Measurements from ENCODE around the gene GKN2. TPM values are rescaled to one million over a fixed set of nuclear protein-coding genes. Genes with fewer than 3 reads are reported as not detected.

Gene GKN2
- total RNA-seq (2014; rRNA removed) (0.58 TPM in 1 of 2 replicates, not detected in the other), Bru-seq, nascent RNA (percentile 23 among the genes with signal in this experiment), BruChase-seq, experiment 1, labeled RNA remaining after a 6-hour chase (percentile 24 among the genes with signal in this experiment), BruChase-seq, experiment 2, labeled RNA remaining after a 2-hour chase (percentile 11 among the genes with signal in this experiment)
- long read RNA-seq = 0 reads

DNA sequence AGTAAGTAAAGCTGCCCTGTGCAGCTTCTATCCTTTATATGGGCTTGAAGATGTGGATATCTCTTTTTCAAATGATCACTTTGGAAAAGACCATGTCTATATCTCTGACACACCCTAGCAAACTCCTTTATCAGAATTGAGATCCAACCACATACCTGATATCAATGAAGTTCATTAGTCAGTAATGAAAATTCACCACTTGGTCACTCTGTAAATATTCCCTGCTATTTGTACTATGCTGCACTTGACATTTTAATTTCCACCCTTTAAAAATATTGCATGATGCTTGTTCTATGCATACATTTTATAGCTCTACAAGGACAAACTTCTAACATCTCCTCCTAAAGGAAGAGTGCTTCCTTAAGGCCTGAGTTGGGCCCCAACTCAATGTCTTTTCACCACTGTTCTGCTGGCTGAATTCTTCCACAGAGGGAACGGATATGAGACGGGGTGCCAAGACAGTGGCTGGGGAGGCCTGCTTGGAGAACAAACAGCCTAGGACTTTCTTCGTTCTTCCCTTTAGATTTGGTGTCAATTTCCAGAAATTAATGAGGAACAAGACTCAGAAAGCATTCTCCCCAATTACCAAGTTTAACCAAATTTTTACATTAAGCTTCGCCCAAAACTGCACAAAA lies at the start of gene GKN2:
Gene GKN2, minus strand, starts transcription at position 7 of the 635 bp plus-strand sequence. CDS start 32 bp downstream, outside the sequence.
- no peaks in the 10 kb centered on the region for H3K36me3 ChIP-seq (ENCODE audit: low read depth, low read length)
- H3K4me2 ChIP-seq (ENCODE audit: low read length) = peak within 1 kb of the TSS; percentile 22
- TF ChIP-seq CTCF (conservative IDR thresholded peaks at IDR 0.05; ENCODE audit: low read depth, low read length) (no peak), EZH2phosphoT487 (IDR thresholded peaks at IDR 0.05; ENCODE audit: borderline replicate concordance, low read length) (no peak), EZH2 (IDR thresholded peaks at IDR 0.05; ENCODE audit: low read length, unreplicated experiment) (no peak)
- H4K20me1 ChIP-seq (ENCODE audit: low read length) = no peaks in the 10 kb centered on the region
- H3K79me2 ChIP-seq (ENCODE audit: low read length) = no peaks in the 10 kb centered on the region
- H3K27ac ChIP-seq (ENCODE audit: low read length) = peak within 1 kb of the TSS; percentile 21; the same call in 1 of the 2 replicates
- H3K9me2 ChIP-seq (replicated peaks; ENCODE audit: low read length) = no peaks in the 10 kb centered on the region
- CTCF ChIA-PET = no interaction called here
- intact Hi-C loops (cut with micrococcal nuclease) = no loop called here
- peaks cover 11% of the 10 kb centered on the region for H3K4me1 ChIP-seq (ENCODE audit: insufficient read depth, low read length)
- POLR2A ChIA-PET (ENCODE audit: unreplicated experiment) = interaction anchor here (0.5 kb wide), 1 partner anchor 97 kb away, joined by 3 read pairs; no protein-coding TSS in a partner anchor
- no peaks in the 10 kb centered on the region for H3K27me3 ChIP-seq (ENCODE audit: low read length)
- H3F3A ChIP-seq (ENCODE audit: low read length, unreplicated experiment) = no peaks in the 10 kb centered on the region
- ATAC-seq (peak; percentile 91), DNase-seq (peak; percentile 52)
- no peak within 1 kb of the TSS for H2AFZ ChIP-seq (ENCODE audit: low read length)
- H3K4me3 ChIP-seq (ENCODE audit: low read length) = no peak within 1 kb of the TSS
- H3K9ac ChIP-seq (ENCODE audit: low read length) = no peak within 1 kb of the TSS
- BruUV-seq (replicated peaks) = no TSS peak
- H3K9me3 ChIP-seq (ENCODE audit: low read length) = no peaks in the 10 kb centered on the region

DNA sequence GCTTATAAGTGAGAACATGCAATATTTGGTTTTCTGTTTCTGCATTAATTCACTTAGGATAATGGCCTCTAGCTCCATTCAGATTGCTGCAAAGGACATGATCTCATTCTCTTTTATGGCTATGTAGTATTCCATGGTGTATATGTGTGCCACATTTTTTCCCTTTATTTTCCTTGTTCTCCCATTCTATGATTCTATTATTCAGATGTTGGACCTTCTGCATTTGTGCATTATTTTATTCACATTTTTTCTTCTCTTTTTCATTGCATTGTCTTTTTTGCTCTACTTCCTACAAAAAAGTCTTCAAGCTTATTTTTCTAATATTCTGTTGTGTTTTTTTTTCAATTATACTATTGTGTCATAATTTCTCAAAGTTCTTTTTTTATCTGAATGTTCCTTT lies 49.2 kb upstream of the GKN2 start:
- CTCF ChIA-PET = interaction anchor here (0.6 kb wide), 1 partner anchor 174 kb away, joined by 5 read pairs; no protein-coding TSS in a partner anchor
- no peak overlapping the region for H3K27ac ChIP-seq (ENCODE audit: low read length)
- POLR2A ChIA-PET (ENCODE audit: unreplicated experiment) = no interaction called here
- no peaks in the 10 kb centered on the region for H3K79me2 ChIP-seq (ENCODE audit: low read length)
- H3K9me2 ChIP-seq (replicated peaks; ENCODE audit: low read length) = 0 out of 2 replicates have a peak, but pooled peaks cover 3% of the 10 kb centered on the region
- 0 out of 2 replicates have a peak, but pooled peaks cover 5% of the 10 kb centered on the region for H3K9me3 ChIP-seq (ENCODE audit: low read length)
- BruUV-seq (replicated peaks) = no TSS peak
- no peak overlapping the region for H3K4me3 ChIP-seq (ENCODE audit: low read length)
- no peak overlapping the region for H2AFZ ChIP-seq (ENCODE audit: low read length)
- no peak for TF ChIP-seq EZH2 (IDR thresholded peaks at IDR 0.05; ENCODE audit: low read length, unreplicated experiment)
- no peak for TF ChIP-seq EZH2phosphoT487 (IDR thresholded peaks at IDR 0.05; ENCODE audit: borderline replicate concordance, low read length)
- no peak for TF ChIP-seq CTCF (conservative IDR thresholded peaks at IDR 0.05; ENCODE audit: low read depth, low read length)
- no peaks in the 10 kb centered on the region for H3K36me3 ChIP-seq (ENCODE audit: low read depth, low read length)
- no peaks in the 10 kb centered on the region for H3K4me1 ChIP-seq (ENCODE audit: insufficient read depth, low read length)
- DNase-seq (no peak), ATAC-seq (no peak)
- H4K20me1 ChIP-seq (ENCODE audit: low read length) = no peaks in the 10 kb centered on the region
- no peak overlapping the region for H3K9ac ChIP-seq (ENCODE audit: low read length)
- no peaks in the 10 kb centered on the region for H3K27me3 ChIP-seq (ENCODE audit: low read length)
- no peak overlapping the region for H3K4me2 ChIP-seq (ENCODE audit: low read length)
- intact Hi-C loops (cut with micrococcal nuclease) = no loop called here
- H3F3A ChIP-seq (ENCODE audit: low read length, unreplicated experiment) = no peaks in the 10 kb centered on the region

DNA sequence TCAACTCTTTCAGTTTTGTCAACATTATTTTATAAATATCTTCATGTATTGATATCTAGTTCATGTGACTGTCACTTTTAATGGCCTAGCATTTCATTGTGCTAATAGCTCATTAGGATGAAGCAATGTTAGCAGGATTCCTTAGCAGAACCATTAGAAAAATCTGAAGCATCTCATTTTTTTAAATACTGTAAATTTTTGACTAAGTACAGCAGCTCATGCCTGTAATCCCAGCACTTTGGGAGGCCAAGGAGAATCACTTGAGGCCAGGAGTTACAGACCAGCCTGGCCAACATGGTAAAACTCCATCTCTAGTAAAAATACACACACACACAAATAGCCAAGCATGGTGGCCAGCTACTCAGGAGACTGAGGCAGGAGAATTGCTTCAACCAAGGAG lies 44.7 kb upstream of the GKN2 start:
- H3K9me3 ChIP-seq (ENCODE audit: low read length) = 0 out of 2 replicates have a peak, but pooled peaks cover 5% of the 10 kb centered on the region
- no peaks in the 10 kb centered on the region for H3K9me2 ChIP-seq (replicated peaks; ENCODE audit: low read length)
- no peaks in the 10 kb centered on the region for H3K36me3 ChIP-seq (ENCODE audit: low read depth, low read length)
- intact Hi-C loops (cut with micrococcal nuclease) = no loop called here
- H3K79me2 ChIP-seq (ENCODE audit: low read length) = no peaks in the 10 kb centered on the region
- TF ChIP-seq EZH2 (IDR thresholded peaks at IDR 0.05; ENCODE audit: low read length, unreplicated experiment) (no peak), EZH2phosphoT487 (IDR thresholded peaks at IDR 0.05; ENCODE audit: borderline replicate concordance, low read length) (no peak), CTCF (conservative IDR thresholded peaks at IDR 0.05; ENCODE audit: low read depth, low read length) (no peak)
- H4K20me1 ChIP-seq (ENCODE audit: low read length) = no peaks in the 10 kb centered on the region
- H3K4me3 ChIP-seq (ENCODE audit: low read length) = no peak overlapping the region
- no peaks in the 10 kb centered on the region for H3F3A ChIP-seq (ENCODE audit: low read length, unreplicated experiment)
- ChIA-PET CTCF (no interaction called here), POLR2A (ENCODE audit: unreplicated experiment) (no interaction called here)
- BruUV-seq (replicated peaks) = no TSS peak
- no peaks in the 10 kb centered on the region for H3K27me3 ChIP-seq (ENCODE audit: low read length)
- no peak overlapping the region for H3K27ac ChIP-seq (ENCODE audit: low read length)
- DNase-seq (no peak), ATAC-seq (no peak)
- H3K4me2 ChIP-seq (ENCODE audit: low read length) = no peak overlapping the region
- peaks cover 26% of the 10 kb centered on the region; the same call in 1 of the 2 replicates for H3K4me1 ChIP-seq (ENCODE audit: insufficient read depth, low read length)
- no peak overlapping the region for H2AFZ ChIP-seq (ENCODE audit: low read length)
- no peak overlapping the region for H3K9ac ChIP-seq (ENCODE audit: low read length)

Measured in PC-3 (cell line).